Lower leg skin (tissue), 4 donors: ENCODE measurements around the gene EIPR1. TPM values are rescaled to one million over a fixed set of nuclear protein-coding genes. Genes with fewer than 3 reads are reported as not detected.

Source experiments
- DNase-seq, 2 donors: peaks; one replicate each; pipeline ENCODE4 v3.0.0-alpha.2; 2019; ENCODE audit warnings: low spot score in 2 of 2
- H3K4me3 ChIP-seq: fragments of 200-600 bp; sonication (generic); 2 replicates; pipeline ENCODE4 v1.5.1; 2017; ENCODE audit warnings: mild to moderate bottlenecking, low read depth; ENCODE audit not compliant: poor library complexity, severe bottlenecking
- POLR2A ChIP-seq, 2 donors: fragments of 450-650 bp; IDR thresholded peaks; one replicate each; pipeline ENCODE4 v1.6.1; 2016 to 2017; ENCODE audit warnings: antibody characterized with exemption in 2 of 2, mild to moderate bottlenecking in 1 of 2, moderate library complexity in 1 of 2
- WGBS, 2 donors: methylation state at CpG; one replicate each; pipeline ENCODE4 v1.1.5; 2018; 5-methylcytosine and 5-hydroxymethylcytosine counted together
- intact Hi-C: fragments of 100-400 bp; cut with DNase I; formaldehyde crosslinking; loops from one replicate; pipeline ENCODE4 v1.15.0; 2023; ENCODE audit warnings: low total_unique reads
- total RNA-seq, 4 donors: library from RNA; depleted of rRNA; stranded (reverse); fragments of >200 nt; gene quantifications; one replicate each; pipeline ENCODE4 v1.1.0, GENCODE V29; 2016
- TF ChIP-seq, protein P1 (sequence below), 3 donors: fragments of 450-650 bp; IDR thresholded peaks; one replicate each; pipeline ENCODE4 v1.5.1; 2016; ENCODE audit warnings: antibody characterized with exemption in 3 of 3, mild to moderate bottlenecking in 3 of 3, moderate library complexity in 2 of 3

The EIPR1 gene
- total RNA-seq, 4 donors from 2014 or later = 11.8 to 44.7 (median 26.9) TPM

DNA sequence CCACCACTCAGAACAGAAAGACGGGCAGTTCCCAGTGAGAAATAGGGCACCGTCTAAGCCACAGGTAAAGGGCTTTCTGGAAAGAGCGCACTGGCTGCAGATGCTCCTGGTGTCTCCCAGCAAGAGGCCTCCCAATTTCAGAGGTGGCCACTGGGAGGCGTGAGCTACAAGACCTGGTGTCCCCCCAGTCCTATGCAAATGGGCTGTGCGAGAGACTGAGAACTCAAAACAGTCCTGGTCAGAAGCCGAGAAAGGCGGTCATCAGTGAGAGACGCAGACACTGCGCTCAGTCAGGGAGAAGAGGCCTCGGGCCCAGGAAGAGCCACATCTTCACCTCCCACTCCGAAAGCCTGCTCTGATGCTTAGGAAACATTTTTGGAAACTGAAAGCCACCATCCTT lies 179.5 kb downstream of the EIPR1 start:
- no peak for DNase-seq
- intact Hi-C loops = no loop called here
- no peak overlapping the region for H3K4me3 ChIP-seq
- TF ChIP-seq POLR2A (IDR thresholded peaks at IDR 0.05) = no peak
- TF ChIP-seq, protein P1, sequence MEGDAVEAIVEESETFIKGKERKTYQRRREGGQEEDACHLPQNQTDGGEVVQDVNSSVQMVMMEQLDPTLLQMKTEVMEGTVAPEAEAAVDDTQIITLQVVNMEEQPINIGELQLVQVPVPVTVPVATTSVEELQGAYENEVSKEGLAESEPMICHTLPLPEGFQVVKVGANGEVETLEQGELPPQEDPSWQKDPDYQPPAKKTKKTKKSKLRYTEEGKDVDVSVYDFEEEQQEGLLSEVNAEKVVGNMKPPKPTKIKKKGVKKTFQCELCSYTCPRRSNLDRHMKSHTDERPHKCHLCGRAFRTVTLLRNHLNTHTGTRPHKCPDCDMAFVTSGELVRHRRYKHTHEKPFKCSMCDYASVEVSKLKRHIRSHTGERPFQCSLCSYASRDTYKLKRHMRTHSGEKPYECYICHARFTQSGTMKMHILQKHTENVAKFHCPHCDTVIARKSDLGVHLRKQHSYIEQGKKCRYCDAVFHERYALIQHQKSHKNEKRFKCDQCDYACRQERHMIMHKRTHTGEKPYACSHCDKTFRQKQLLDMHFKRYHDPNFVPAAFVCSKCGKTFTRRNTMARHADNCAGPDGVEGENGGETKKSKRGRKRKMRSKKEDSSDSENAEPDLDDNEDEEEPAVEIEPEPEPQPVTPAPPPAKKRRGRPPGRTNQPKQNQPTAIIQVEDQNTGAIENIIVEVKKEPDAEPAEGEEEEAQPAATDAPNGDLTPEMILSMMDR (IDR thresholded peaks at IDR 0.05) = no peak
- WGBS, 2 donors = 91 to 95% methylated on average over 11 of the region's 11 CpGs

DNA sequence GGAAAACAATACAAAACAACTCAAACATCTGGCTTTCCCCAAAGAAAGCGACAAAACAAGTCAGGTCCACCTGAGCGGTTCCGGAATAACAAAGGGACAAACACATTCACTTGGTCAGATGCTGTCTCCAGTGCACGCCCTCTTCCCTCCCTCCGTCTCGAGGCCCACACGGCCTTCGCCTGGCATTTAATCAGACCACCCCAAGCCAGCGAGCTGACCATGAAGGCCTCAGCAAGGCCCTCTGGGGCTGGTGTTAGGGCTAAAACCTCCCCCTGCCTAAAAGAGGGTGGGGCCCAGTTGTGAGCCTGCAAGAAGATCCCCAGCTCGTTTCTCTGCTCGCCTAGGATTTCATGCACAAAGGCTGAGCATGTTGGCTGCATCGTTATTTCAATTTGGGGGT lies 180.3 kb downstream of the EIPR1 start:
- 76 to 93% methylated on average over 12 of the region's 12 CpGs for WGBS, 2 donors
- no peak for DNase-seq

DNA sequence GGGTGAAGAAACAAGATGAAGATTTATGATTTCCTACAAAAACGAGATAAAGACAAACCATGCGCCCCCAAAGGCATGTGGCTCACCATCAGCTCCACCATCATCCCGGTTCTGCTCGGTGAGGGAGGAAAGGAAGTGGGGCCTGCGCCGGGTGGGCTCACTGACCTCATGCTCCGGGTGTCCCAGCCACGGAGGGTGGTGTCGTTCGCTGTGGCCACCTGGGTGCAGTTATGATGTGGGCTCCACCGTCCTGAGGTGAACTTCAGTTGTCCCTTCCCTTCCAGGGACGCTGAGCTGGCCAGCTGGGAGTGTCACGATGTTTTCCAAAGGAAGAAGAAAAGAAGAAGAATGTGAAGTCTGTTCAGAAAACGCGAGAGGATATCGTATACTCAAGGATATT lies 180.9 kb downstream of the EIPR1 start:
- intact Hi-C loops = no loop called here
- no peak overlapping the region for H3K4me3 ChIP-seq
- WGBS, 2 donors = 91% methylated on average over 16 of the region's 16 CpGs
- TF ChIP-seq, protein P1 (IDR thresholded peaks at IDR 0.05) = no peak
- TF ChIP-seq POLR2A (IDR thresholded peaks at IDR 0.05) = no peak
- DNase-seq = no peak

More for the DNA sequence above, 180.3 kb downstream of the EIPR1 start:
- TF ChIP-seq POLR2A (IDR thresholded peaks at IDR 0.05) = no peak
- TF ChIP-seq, protein P1 (IDR thresholded peaks at IDR 0.05) = no peak
- intact Hi-C loops = no loop called here
- H3K4me3 ChIP-seq = no peak overlapping the region

DNA sequence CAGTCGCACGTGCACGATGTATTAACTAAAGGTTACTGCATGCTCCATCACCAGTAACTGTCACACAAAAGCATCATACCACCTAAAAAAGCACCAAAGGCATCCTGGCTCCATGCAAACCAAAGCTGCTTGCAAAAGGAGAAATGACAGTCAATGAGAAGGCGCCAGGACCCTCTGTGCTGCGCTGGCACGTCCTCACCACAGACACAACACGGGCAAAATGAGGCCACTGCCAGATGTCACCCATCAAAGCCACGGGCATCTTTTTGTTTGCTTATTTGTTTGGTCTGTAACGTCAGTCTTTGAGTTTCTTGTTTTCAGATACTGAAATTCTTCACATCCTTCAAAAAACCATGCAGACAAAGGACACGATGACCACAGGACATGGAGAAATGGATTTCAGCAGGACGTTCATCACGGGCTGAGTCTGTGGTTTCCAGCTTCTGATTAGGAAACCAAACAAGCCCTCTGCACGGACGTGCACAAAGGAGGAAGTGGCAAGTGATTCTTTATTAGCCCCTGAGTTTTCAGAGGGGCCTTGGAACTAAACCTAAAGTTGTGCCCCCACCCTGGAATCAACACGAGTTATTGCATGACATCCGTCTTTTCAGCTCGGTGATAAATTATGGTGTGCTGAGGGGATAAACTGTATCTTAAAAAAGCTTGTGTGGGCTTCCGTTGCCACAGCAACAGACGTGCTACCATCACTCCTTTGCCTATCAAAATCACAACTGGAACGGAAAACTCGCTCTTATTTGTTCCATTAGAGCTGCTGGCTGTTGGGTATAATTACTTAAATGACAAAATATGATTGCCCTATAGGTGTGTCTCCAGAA lies 181.8 kb downstream of the EIPR1 start:
- intact Hi-C loops = no loop called here
- 84 to 89% methylated on average over 21 of the region's 21 CpGs for WGBS, 2 donors
- no peak for TF ChIP-seq POLR2A (IDR thresholded peaks at IDR 0.05)
- TF ChIP-seq, protein P1 (IDR thresholded peaks at IDR 0.05) = no peak
- H3K4me3 ChIP-seq = no peak overlapping the region
- no peak for DNase-seq

DNA sequence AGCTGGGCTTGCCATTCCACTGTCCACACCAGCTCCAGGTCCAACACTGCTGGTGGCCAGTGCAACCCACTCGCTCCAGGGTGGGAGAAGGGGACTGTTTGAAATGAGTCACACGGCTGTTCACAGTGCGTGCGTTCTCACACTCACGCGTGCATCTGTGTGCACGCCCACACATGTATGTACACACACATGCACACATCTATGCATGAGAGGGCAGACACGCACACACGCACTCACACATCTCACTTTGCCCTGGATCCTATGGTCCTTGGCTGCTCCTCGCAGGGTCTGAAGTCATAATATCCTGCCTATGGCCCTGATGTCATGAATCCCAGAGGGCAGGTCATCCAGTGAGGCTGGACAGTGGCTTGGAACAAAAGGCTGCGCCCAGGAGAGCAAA lies 182.8 kb downstream of the EIPR1 start:
- WGBS, 2 donors = 97 to 99% methylated on average over 11 of the region's 11 CpGs
- DNase-seq = no peak
- intact Hi-C loops = no loop called here
- TF ChIP-seq POLR2A (IDR thresholded peaks at IDR 0.05) = no peak
- TF ChIP-seq, protein P1 (IDR thresholded peaks at IDR 0.05) = no peak
- no peak overlapping the region for H3K4me3 ChIP-seq
